Mesendoderm (in vitro differentiated cells): ENCODE results near the gene TMEM109.

ENCODE experiments used
- DNase-seq: peaks from one replicate; pipeline ENCODE4 v3.0.0; 2013
- H2AK5ac ChIP-seq: 2 replicates; pipeline ENCODE4 v1.6.1; 2013; ENCODE audit warnings: low read length, inconsistent platforms
- H2BK120ac ChIP-seq: 2 replicates; pipeline ENCODE4 v1.6.1; 2013; ENCODE audit warnings: low read depth, mild to moderate bottlenecking, low read length, moderate library complexity, mixed read lengths
- H2BK15ac ChIP-seq: replicated peaks from 2 replicates; pipeline ENCODE4 v1.6.1; 2013; ENCODE audit warnings: low read depth, mild to moderate bottlenecking, moderate library complexity
- H2BK5ac ChIP-seq: 2 replicates; pipeline ENCODE4 v1.6.1; 2013; ENCODE audit warnings: low read length, inconsistent platforms
- H3K18ac ChIP-seq: 2 replicates; pipeline ENCODE4 v1.6.1; 2013; ENCODE audit warnings: mild to moderate bottlenecking, low read length, mixed read lengths
- H3K23ac ChIP-seq: one replicate; pipeline ENCODE4 v1.6.1; 2013; ENCODE audit warnings: low read length
- H3K27ac ChIP-seq: 2 replicates; pipeline ENCODE4 v1.5.1; 2013; ENCODE audit warnings: low read depth, mild to moderate bottlenecking, inconsistent platforms, low read length, moderate library complexity
- H3K27me3 ChIP-seq: 2 replicates; pipeline ENCODE4 v1.6.1; 2013; ENCODE audit warnings: low read length, control low read depth, mild to moderate bottlenecking, inconsistent platforms; ENCODE audit not compliant: insufficient read depth, poor library complexity
- H3K36me3 ChIP-seq: 2 replicates; pipeline ENCODE4 v1.6.1; 2013; ENCODE audit warnings: low read length, inconsistent platforms; ENCODE audit not compliant: control insufficient read depth, insufficient read depth
- H3K4ac ChIP-seq: one replicate; pipeline ENCODE4 v1.6.1; 2013; ENCODE audit warnings: low read depth, mild to moderate bottlenecking, low read length, moderate library complexity
- H3K4me1 ChIP-seq: 2 replicates; pipeline ENCODE4 v1.6.1; 2013; ENCODE audit warnings: low read depth, low read length, inconsistent platforms; ENCODE audit not compliant: control insufficient read depth
- H3K4me2 ChIP-seq: 2 replicates; pipeline ENCODE4 v1.6.1; 2013; ENCODE audit warnings: low read length
- H3K4me3 ChIP-seq: 2 replicates; pipeline ENCODE4 v1.5.1; 2013; ENCODE audit warnings: mild to moderate bottlenecking, low read length
- H3K56ac ChIP-seq: one replicate; pipeline ENCODE4 v1.6.1; 2013; ENCODE audit warnings: low read length
- H3K79me1 ChIP-seq: 2 replicates; pipeline ENCODE4 v1.6.1; 2013; ENCODE audit warnings: low read length, inconsistent platforms
- H3K79me2 ChIP-seq: 2 replicates; pipeline ENCODE4 v1.6.1; 2013; ENCODE audit warnings: mild to moderate bottlenecking, low read length; ENCODE audit not compliant: control insufficient read depth, insufficient read depth
- H3K9ac ChIP-seq: 2 replicates; pipeline ENCODE4 v1.6.1; 2013; ENCODE audit warnings: low read length, inconsistent platforms
- H4K5ac ChIP-seq: one replicate; pipeline ENCODE4 v1.6.1; 2013; ENCODE audit warnings: low read length
- H4K8ac ChIP-seq: one replicate; pipeline ENCODE4 v1.6.1; 2013; ENCODE audit warnings: low read depth, mild to moderate bottlenecking, control low read depth, low read length, moderate library complexity
- WGBS: extraction: QIAGEN DNeasy Blood & Tissue Kit; methylation state at CpG from one replicate; pipeline ENCODE4 v1.1.7; 2013; ENCODE audit warnings: low lambda C conversion rate, missing lambda C conversion rate; ENCODE audit not compliant: insufficient coverage; ENCODE audit errors: extremely low coverage; 5-methylcytosine and 5-hydroxymethylcytosine counted together

TMEM109 gene

DNA sequence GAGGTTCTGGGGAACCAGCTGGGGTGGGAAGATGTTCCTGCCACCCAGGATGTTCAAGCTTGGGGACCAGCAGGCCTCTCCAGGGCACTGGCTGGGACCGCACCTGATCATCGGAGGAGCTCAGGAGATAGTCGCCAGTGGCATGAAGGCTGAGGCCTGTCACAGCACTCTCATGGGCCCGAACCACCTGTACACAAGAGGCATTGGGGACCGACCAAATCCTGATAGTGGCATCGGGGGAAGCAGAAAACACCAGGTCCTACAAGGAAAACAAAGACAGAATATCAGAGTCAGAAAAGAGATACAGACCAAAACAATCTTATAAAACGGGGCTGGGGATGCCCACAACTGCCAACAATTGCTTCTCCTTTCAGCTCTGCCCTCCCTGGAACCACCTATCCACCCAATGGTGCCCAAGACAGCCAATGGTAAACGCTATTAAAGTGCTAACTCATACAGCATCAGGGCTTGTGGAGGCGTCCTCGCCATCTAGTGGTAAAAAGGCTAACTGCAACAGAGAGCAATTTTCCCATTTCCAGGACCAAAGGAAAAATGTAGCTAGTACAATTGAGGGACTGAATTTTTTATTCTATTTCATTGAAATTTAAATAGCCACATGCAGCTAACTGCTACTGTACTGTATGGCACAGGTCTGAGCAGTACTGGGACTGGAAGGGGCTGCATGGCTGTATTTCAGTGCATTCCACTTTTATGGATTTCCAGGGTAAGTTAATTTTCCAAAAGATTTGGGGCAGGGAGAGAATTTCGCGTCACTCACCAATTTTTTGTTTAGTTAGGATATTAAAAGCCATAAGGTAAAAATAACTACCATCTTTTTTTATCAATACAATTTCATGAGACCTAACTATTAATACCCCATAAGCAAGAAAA is 14.7 kb upstream of the TMEM109 start:
- H3K36me3 ChIP-seq = peaks cover 37% of the 10 kb centered on the region
- no peak overlapping the region for H3K56ac ChIP-seq
- no peak overlapping the region for H3K23ac ChIP-seq
- no peak overlapping the region for H3K4me2 ChIP-seq
- no peak overlapping the region for H4K5ac ChIP-seq
- no peak overlapping the region for H2BK5ac ChIP-seq
- no peak overlapping the region for H3K9ac ChIP-seq
- H2BK15ac ChIP-seq = no peak overlapping the region
- H3K79me2 ChIP-seq = peaks cover 20% of the 10 kb centered on the region
- peak; percentile 83 for DNase-seq
- no peak overlapping the region for H4K8ac ChIP-seq
- H3K18ac ChIP-seq = no peak overlapping the region
- no peaks in the 10 kb centered on the region for H3K27me3 ChIP-seq
- no peak overlapping the region for H2BK120ac ChIP-seq
- no peak overlapping the region for H3K27ac ChIP-seq
- H3K4me1 ChIP-seq = no peaks in the 10 kb centered on the region
- H2AK5ac ChIP-seq = no peak overlapping the region
- WGBS = no CpG with 5 or more reads among the region's 12 CpGs
- peaks cover 17% of the 10 kb centered on the region for H3K79me1 ChIP-seq
- no peak overlapping the region for H3K4me3 ChIP-seq
- H3K4ac ChIP-seq = no peak overlapping the region

DNA sequence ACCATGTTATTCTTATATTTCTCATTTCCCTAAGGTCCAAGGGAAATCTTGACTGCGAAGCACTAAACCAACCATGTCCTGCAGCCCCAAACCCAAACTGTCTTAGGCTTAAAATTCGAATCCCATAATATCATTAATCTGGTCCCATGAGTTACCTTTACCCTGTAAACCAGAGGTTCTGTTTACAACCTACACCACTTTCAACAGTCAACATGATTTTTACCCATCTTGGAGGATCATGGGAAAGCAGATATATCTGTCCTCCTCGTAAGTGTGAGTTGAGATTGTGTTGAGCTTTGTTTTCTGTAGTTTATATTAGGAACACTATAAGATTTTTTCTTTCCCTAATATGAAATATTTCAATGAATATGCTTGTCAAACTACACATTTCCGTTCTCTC is 14.0 kb upstream of the TMEM109 start:
- H3K9ac ChIP-seq = no peak overlapping the region
- H3K4me1 ChIP-seq = no peaks in the 10 kb centered on the region
- WGBS = no CpG with 5 or more reads among the region's 4 CpGs
- H4K8ac ChIP-seq = no peak overlapping the region
- no peak overlapping the region for H3K56ac ChIP-seq
- no peak overlapping the region for H2BK5ac ChIP-seq
- H3K27me3 ChIP-seq = no peaks in the 10 kb centered on the region
- H3K79me1 ChIP-seq = peaks cover 17% of the 10 kb centered on the region
- no peak overlapping the region for H2BK120ac ChIP-seq
- H3K27ac ChIP-seq = no peak overlapping the region
- DNase-seq = no peak
- H2AK5ac ChIP-seq = no peak overlapping the region
- no peak overlapping the region for H3K4ac ChIP-seq
- no peak overlapping the region for H4K5ac ChIP-seq
- H2BK15ac ChIP-seq = no peak overlapping the region
- H3K18ac ChIP-seq = no peak overlapping the region
- H3K4me3 ChIP-seq = no peak overlapping the region
- H3K79me2 ChIP-seq = peaks cover 26% of the 10 kb centered on the region
- peaks cover 36% of the 10 kb centered on the region for H3K36me3 ChIP-seq
- H3K4me2 ChIP-seq = no peak overlapping the region
- no peak overlapping the region for H3K23ac ChIP-seq

DNA sequence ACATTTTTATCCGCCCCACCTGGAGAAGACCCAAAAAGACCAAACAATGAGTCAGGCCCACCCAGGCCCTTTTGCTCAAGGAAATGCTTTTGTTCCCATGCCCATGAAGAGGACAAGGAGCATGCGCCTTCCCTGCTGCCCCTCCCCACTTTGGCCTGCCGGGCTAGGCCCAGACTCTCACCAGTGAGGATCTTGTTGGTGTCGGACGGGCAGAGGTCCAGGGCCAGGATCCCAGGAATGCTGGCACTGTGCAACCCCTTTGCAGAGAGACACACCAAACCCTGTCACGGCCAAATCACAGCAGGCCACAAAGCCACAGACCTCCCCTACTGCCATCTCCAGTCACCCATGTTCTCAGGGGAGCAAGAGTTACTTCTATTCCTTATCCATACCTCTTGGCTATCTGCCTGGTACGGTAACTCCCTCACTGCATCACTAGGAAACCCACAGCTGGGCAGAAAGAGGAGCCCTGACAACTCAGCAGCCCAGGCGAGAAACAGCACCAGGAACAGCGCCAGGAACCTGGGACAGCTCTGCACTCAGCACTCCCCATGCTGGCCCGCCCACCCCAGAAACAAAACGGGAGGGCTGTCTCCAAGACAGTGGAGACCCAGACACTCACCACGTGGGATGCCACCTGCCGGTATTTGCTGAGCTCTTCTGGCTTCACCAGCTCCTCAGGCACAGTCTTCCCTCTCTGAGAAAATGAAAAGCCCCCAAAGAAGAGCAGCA is 13.1 kb upstream of the TMEM109 start:
- H3K18ac ChIP-seq = no peak overlapping the region
- peaks cover 35% of the 10 kb centered on the region for H3K79me2 ChIP-seq
- H4K5ac ChIP-seq = no peak overlapping the region
- H3K27me3 ChIP-seq = no peaks in the 10 kb centered on the region
- WGBS = no CpG with 5 or more reads among the region's 13 CpGs
- no peak overlapping the region for H4K8ac ChIP-seq
- no peak overlapping the region for H2BK120ac ChIP-seq
- H2BK5ac ChIP-seq = no peak overlapping the region
- no peak overlapping the region for H2BK15ac ChIP-seq
- peaks cover 33% of the 10 kb centered on the region for H3K36me3 ChIP-seq
- no peak overlapping the region for H2AK5ac ChIP-seq
- no peak overlapping the region for H3K23ac ChIP-seq
- H3K27ac ChIP-seq = no peak overlapping the region
- H3K56ac ChIP-seq = no peak overlapping the region
- H3K79me1 ChIP-seq = peaks cover 17% of the 10 kb centered on the region
- H3K4me1 ChIP-seq = no peaks in the 10 kb centered on the region
- no peak overlapping the region for H3K4ac ChIP-seq
- H3K9ac ChIP-seq = no peak overlapping the region
- H3K4me3 ChIP-seq = no peak overlapping the region
- no peak overlapping the region for H3K4me2 ChIP-seq
- no peak for DNase-seq

DNA sequence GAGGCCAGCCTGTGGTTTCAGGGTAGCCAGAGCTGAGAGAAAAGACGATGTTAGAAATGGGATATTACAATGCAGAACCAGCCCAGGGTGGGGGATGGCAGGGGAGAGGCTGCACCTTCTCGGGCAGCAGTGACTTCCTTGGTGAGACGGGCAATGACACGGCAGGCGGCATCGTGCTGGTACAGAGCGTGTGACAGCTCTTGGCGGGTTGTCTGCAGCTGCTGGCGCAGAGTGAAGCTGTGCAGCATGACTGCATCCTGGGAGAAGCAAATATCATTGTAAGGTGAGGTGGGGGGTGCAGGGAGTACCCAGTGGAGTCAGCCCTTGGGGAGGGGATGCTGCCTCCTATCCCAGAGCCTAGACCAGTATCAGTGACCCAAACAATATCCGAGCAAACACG is 11.3 kb upstream of the TMEM109 start:
- Histone ChIP-seq H2AK5ac (no peak overlapping the region), H3K27ac (no peak overlapping the region), H3K4me3 (no peak overlapping the region), H4K5ac (no peak overlapping the region), H3K4ac (no peak overlapping the region), H3K56ac (no peak overlapping the region), H3K9ac (no peak overlapping the region), H3K4me1 (no peaks in the 10 kb centered on the region), H2BK5ac (no peak overlapping the region), H2BK120ac (no peak overlapping the region), H2BK15ac (no peak overlapping the region), H3K18ac (no peak overlapping the region), H3K27me3 (no peaks in the 10 kb centered on the region), H3K4me2 (no peak overlapping the region), H3K36me3 (peaks cover 27% of the 10 kb centered on the region), H4K8ac (no peak overlapping the region), H3K79me1 (peaks cover 17% of the 10 kb centered on the region), H3K23ac (no peak overlapping the region), H3K79me2 (peaks cover 38% of the 10 kb centered on the region)
- no CpG with 5 or more reads among the region's 11 CpGs for WGBS
- no peak for DNase-seq

DNA sequence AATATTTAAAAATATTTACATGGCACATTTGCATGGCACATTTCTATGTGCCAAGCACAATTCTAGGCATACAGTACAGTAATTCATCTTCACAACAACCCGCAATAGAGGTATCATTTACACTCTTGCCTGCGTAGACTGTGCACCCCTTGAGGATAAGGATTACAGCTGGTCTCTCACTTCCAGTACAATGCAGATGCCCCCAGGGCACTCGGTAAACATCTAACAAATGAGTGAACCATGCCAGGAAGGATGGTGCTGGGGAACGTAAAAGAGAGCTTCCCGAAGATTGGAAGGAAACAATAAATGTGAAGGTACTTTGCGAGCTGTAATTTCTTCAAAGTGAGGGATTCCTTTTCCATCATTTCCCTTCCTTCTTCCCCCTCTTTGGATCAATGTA is 8.9 kb upstream of the TMEM109 start:
- Histone ChIP-seq H2BK120ac (no peak overlapping the region), H3K4ac (no peak overlapping the region), H3K23ac (no peak overlapping the region), H3K27ac (no peak overlapping the region), H2BK15ac (no peak overlapping the region), H3K4me2 (peak overlapping the region; percentile 88), H4K8ac (no peak overlapping the region), H4K5ac (no peak overlapping the region), H3K36me3 (peaks cover 17% of the 10 kb centered on the region), H3K4me1 (no peaks in the 10 kb centered on the region), H2AK5ac (no peak overlapping the region), H3K56ac (peak overlapping the region; percentile 98), H3K4me3 (no peak overlapping the region), H3K18ac (no peak overlapping the region), H3K79me1 (peaks cover 16% of the 10 kb centered on the region), H3K27me3 (no peaks in the 10 kb centered on the region), H2BK5ac (no peak overlapping the region), H3K79me2 (peaks cover 38% of the 10 kb centered on the region), H3K9ac (peak overlapping the region; percentile 83)
- peak; percentile 22 for DNase-seq
- no CpG with 5 or more reads among the region's 6 CpGs for WGBS
